Measurements from ENCODE around the gene DCP2.

The DCP2 gene

GRCh38 chr5:112938286-112938685, 38.3 kb upstream of the DCP2 start:
- Histone ChIP-seq H4K91ac (ENCODE audit: low read length) (no peak overlapping the region), H3K23ac (ENCODE audit: low read length in 2 of 2) (no peak overlapping the region), H3K4me3 (ENCODE audit: insufficient read depth in 1 of 2, low read depth in 1 of 2, low read length in 2 of 2) (no peak overlapping the region), H3K9me3 (ENCODE audit: control insufficient read depth, low read length) (no peaks in the 10 kb centered on the region), H3K79me1 (replicated peaks; ENCODE audit: low read length, poor library complexity, severe bottlenecking) (no peaks in the 10 kb centered on the region), H3K4ac (ENCODE audit: low read depth in 1 of 2, low read length in 2 of 2) (no peak overlapping the region), H3K4me1 (ENCODE audit: control insufficient read depth, insufficient read depth, low read depth, low read length) (no peaks in the 10 kb centered on the region), H2BK15ac (ENCODE audit: low read depth, poor library complexity, severe bottlenecking) (no peak overlapping the region), H2BK120ac (ENCODE audit: low read depth, low read length) (no peak overlapping the region), H2BK12ac (ENCODE audit: low read length in 2 of 2) (no peak overlapping the region), H3K9ac (ENCODE audit: low read length) (no peak overlapping the region), H3K36me3 (ENCODE audit: control insufficient read depth in 1 of 2, insufficient read depth in 2 of 2, low read depth in 1 of 2, low read length in 2 of 2) (no peaks in the 10 kb centered on the region), H3K27ac (ENCODE audit: low read length, poor library complexity, severe bottlenecking) (no peak overlapping the region), H2AFZ (ENCODE audit: low read depth, low read length) (no peak overlapping the region), H3K18ac (ENCODE audit: low read depth in 1 of 2, low read length in 2 of 2) (no peak overlapping the region), H3K4me2 (ENCODE audit: low read length, poor library complexity, severe bottlenecking) (no peak overlapping the region), H3K27me3 (ENCODE audit: control insufficient read depth in 1 of 2, insufficient read depth in 1 of 2, low read length in 2 of 2) (no peaks in the 10 kb centered on the region), H2BK5ac (ENCODE audit: low read depth, low read length, poor library complexity, severe bottlenecking) (no peak overlapping the region), H4K8ac (ENCODE audit: low read length) (no peak overlapping the region), H2AK5ac (ENCODE audit: low read length, severe bottlenecking) (no peak overlapping the region), H3K14ac (ENCODE audit: low read length in 2 of 2) (no peak overlapping the region)
- DNase-seq = no peak
- WGBS = 94% methylated on average over 8 of the region's 8 CpGs

DNA sequence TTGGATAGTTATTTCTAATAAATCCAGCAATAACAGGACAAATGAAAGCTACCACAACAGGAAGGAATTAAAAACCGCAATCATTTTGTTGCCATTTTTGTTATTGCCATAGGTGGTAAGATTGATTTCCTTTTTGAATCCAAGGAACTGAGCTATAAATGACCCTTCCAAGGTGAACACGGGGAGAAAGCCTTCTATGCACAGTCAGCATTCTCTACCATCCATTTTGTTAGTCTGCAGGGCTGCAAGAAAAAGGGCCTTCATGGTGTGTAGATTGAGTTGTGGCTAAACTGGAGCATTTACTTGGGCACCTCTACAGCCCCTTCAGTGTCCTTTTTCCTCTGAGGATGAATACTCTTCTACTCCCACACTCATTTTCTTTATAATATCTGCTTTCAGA, 35.9 kb upstream of the DCP2 start:
- Histone ChIP-seq H3K18ac (ENCODE audit: low read depth in 1 of 2, low read length in 2 of 2) (no peak overlapping the region), H4K8ac (ENCODE audit: low read length) (no peak overlapping the region), H3K4me2 (ENCODE audit: low read length, poor library complexity, severe bottlenecking) (no peak overlapping the region), H3K23ac (ENCODE audit: low read length in 2 of 2) (no peak overlapping the region), H3K4me3 (ENCODE audit: insufficient read depth in 1 of 2, low read depth in 1 of 2, low read length in 2 of 2) (no peak overlapping the region), H3K79me1 (replicated peaks; ENCODE audit: low read length, poor library complexity, severe bottlenecking) (no peaks in the 10 kb centered on the region), H3K14ac (ENCODE audit: low read length in 2 of 2) (no peak overlapping the region), H2BK5ac (ENCODE audit: low read depth, low read length, poor library complexity, severe bottlenecking) (no peak overlapping the region), H2BK12ac (ENCODE audit: low read length in 2 of 2) (no peak overlapping the region), H2AK5ac (ENCODE audit: low read length, severe bottlenecking) (no peak overlapping the region), H3K4ac (ENCODE audit: low read depth in 1 of 2, low read length in 2 of 2) (no peak overlapping the region), H2AFZ (ENCODE audit: low read depth, low read length) (no peak overlapping the region), H4K91ac (ENCODE audit: low read length) (no peak overlapping the region), H3K9me3 (ENCODE audit: control insufficient read depth, low read length) (no peaks in the 10 kb centered on the region), H3K36me3 (ENCODE audit: control insufficient read depth in 1 of 2, insufficient read depth in 2 of 2, low read depth in 1 of 2, low read length in 2 of 2) (no peaks in the 10 kb centered on the region), H2BK15ac (ENCODE audit: low read depth, poor library complexity, severe bottlenecking) (no peak overlapping the region), H3K9ac (ENCODE audit: low read length) (no peak overlapping the region), H3K27me3 (ENCODE audit: control insufficient read depth in 1 of 2, insufficient read depth in 1 of 2, low read length in 2 of 2) (no peaks in the 10 kb centered on the region), H3K27ac (ENCODE audit: low read length, poor library complexity, severe bottlenecking) (no peak overlapping the region), H2BK120ac (ENCODE audit: low read depth, low read length) (no peak overlapping the region), H3K4me1 (ENCODE audit: control insufficient read depth, insufficient read depth, low read depth, low read length) (no peaks in the 10 kb centered on the region)
- no peak for DNase-seq
- 100% methylated on average over 1 of the region's 2 CpGs for WGBS

DNA sequence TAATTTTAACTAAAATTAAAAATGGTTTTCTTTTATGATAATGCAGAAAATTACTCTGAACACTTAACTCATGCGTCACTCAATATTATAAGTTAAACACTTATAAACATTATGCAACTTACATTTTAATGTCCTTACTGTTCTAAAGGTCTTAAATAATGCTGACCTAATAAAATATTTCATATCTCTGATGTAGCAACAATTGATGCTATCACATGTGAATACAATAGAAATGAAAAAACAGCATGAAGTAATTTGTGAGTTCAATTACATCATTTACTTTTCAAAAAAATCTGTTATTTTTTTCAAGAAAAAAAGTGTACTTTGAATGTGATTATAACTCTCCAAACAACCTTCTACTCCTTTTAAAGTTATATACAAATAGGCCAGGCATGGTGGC, 28.1 kb upstream of the DCP2 start:
- H2BK5ac ChIP-seq (ENCODE audit: low read depth, low read length, poor library complexity, severe bottlenecking) = no peak overlapping the region
- H2BK15ac ChIP-seq (ENCODE audit: low read depth, poor library complexity, severe bottlenecking) = no peak overlapping the region
- H2AFZ ChIP-seq (ENCODE audit: low read depth, low read length) = no peak overlapping the region
- H3K27ac ChIP-seq (ENCODE audit: low read length, poor library complexity, severe bottlenecking) = no peak overlapping the region
- no peaks in the 10 kb centered on the region for H3K79me1 ChIP-seq (replicated peaks; ENCODE audit: low read length, poor library complexity, severe bottlenecking)
- H3K4me2 ChIP-seq (ENCODE audit: low read length, poor library complexity, severe bottlenecking) = no peak overlapping the region
- H2BK12ac ChIP-seq (ENCODE audit: low read length in 2 of 2) = no peak overlapping the region
- no CpG with 5 or more reads among the region's 1 CpG for WGBS
- H3K9ac ChIP-seq (ENCODE audit: low read length) = no peak overlapping the region
- no peak overlapping the region for H4K91ac ChIP-seq (ENCODE audit: low read length)
- H3K36me3 ChIP-seq (ENCODE audit: control insufficient read depth in 1 of 2, insufficient read depth in 2 of 2, low read depth in 1 of 2, low read length in 2 of 2) = no peaks in the 10 kb centered on the region
- no peak for DNase-seq
- no peaks in the 10 kb centered on the region for H3K4me1 ChIP-seq (ENCODE audit: control insufficient read depth, insufficient read depth, low read depth, low read length)
- no peak overlapping the region for H3K23ac ChIP-seq (ENCODE audit: low read length in 2 of 2)
- no peak overlapping the region for H3K18ac ChIP-seq (ENCODE audit: low read depth in 1 of 2, low read length in 2 of 2)
- H2BK120ac ChIP-seq (ENCODE audit: low read depth, low read length) = no peak overlapping the region
- no peaks in the 10 kb centered on the region for H3K9me3 ChIP-seq (ENCODE audit: control insufficient read depth, low read length)
- no peak overlapping the region for H2AK5ac ChIP-seq (ENCODE audit: low read length, severe bottlenecking)
- H3K14ac ChIP-seq (ENCODE audit: low read length in 2 of 2) = no peak overlapping the region
- H4K8ac ChIP-seq (ENCODE audit: low read length) = no peak overlapping the region
- no peak overlapping the region for H3K4ac ChIP-seq (ENCODE audit: low read depth in 1 of 2, low read length in 2 of 2)
- no peak overlapping the region for H3K4me3 ChIP-seq (ENCODE audit: insufficient read depth in 1 of 2, low read depth in 1 of 2, low read length in 2 of 2)
- H3K27me3 ChIP-seq (ENCODE audit: control insufficient read depth in 1 of 2, insufficient read depth in 1 of 2, low read length in 2 of 2) = no peaks in the 10 kb centered on the region

- Histone ChIP-seq H2AFZ (ENCODE audit: low read depth, low read length) (no peak overlapping the region), H2AK5ac (ENCODE audit: low read length, severe bottlenecking) (no peak overlapping the region), H3K27me3 (ENCODE audit: control insufficient read depth in 1 of 2, insufficient read depth in 1 of 2, low read length in 2 of 2) (no peaks in the 10 kb centered on the region), H3K4me3 (ENCODE audit: insufficient read depth in 1 of 2, low read depth in 1 of 2, low read length in 2 of 2) (no peak overlapping the region), H3K9me3 (ENCODE audit: control insufficient read depth, low read length) (no peaks in the 10 kb centered on the region), H4K91ac (ENCODE audit: low read length) (no peak overlapping the region), H3K4me1 (ENCODE audit: control insufficient read depth, insufficient read depth, low read depth, low read length) (no peaks in the 10 kb centered on the region), H3K23ac (ENCODE audit: low read length in 2 of 2) (no peak overlapping the region), H4K8ac (ENCODE audit: low read length) (no peak overlapping the region), H3K27ac (ENCODE audit: low read length, poor library complexity, severe bottlenecking) (no peak overlapping the region), H3K18ac (ENCODE audit: low read depth in 1 of 2, low read length in 2 of 2) (no peak overlapping the region), H3K4ac (ENCODE audit: low read depth in 1 of 2, low read length in 2 of 2) (no peak overlapping the region), H2BK12ac (ENCODE audit: low read length in 2 of 2) (no peak overlapping the region), H2BK120ac (ENCODE audit: low read depth, low read length) (no peak overlapping the region), H3K9ac (ENCODE audit: low read length) (no peak overlapping the region), H2BK5ac (ENCODE audit: low read depth, low read length, poor library complexity, severe bottlenecking) (no peak overlapping the region), H3K36me3 (ENCODE audit: control insufficient read depth in 1 of 2, insufficient read depth in 2 of 2, low read depth in 1 of 2, low read length in 2 of 2) (no peaks in the 10 kb centered on the region), H3K14ac (ENCODE audit: low read length in 2 of 2) (no peak overlapping the region), H3K79me1 (replicated peaks; ENCODE audit: low read length, poor library complexity, severe bottlenecking) (no peaks in the 10 kb centered on the region), H2BK15ac (ENCODE audit: low read depth, poor library complexity, severe bottlenecking) (no peak overlapping the region), H3K4me2 (ENCODE audit: low read length, poor library complexity, severe bottlenecking) (no peak overlapping the region)
- no peak for DNase-seq
- 95% methylated on average over 11 of the region's 12 CpGs for WGBS
These were observed 25.4 kb upstream of the DCP2 start for GRCh38 chr5:112951124-112951702.
